22Rv1 (cell line): Measurements from ENCODE around the gene DVL1.

Experiments
- H3K27ac ChIP-seq: fragments of 450-650 bp; 2 replicates; pipeline ENCODE4 v1.5.1; 2017
- CTCF ChIP-seq: fragments of 450-650 bp; IDR thresholded peaks from 2 replicates; pipeline ENCODE4 v1.5.1; 2017; ENCODE audit warnings: mild to moderate bottlenecking
- ZFX ChIP-seq: fragments of 450-650 bp; IDR thresholded peaks from 2 replicates; pipeline ENCODE4 v1.6.1; 2017; ENCODE audit warnings: antibody characterized with exemption, borderline replicate concordance

DVL1 gene

GRCh38 chr1:1285611-1286311, 63.5 kb downstream of the DVL1 start:
- no peak overlapping the region for H3K27ac ChIP-seq
- no peak for TF ChIP-seq ZFX
- no peak for TF ChIP-seq CTCF
